ENCODE results near the gene RPL5. TPM values are rescaled to one million over a fixed set of nuclear protein-coding genes. Genes with fewer than 3 reads are reported as not detected.

RPL5 gene
- total RNA-seq, 1 donor from 2014 or later = 787 TPM

- intact Hi-C loops (cut with micrococcal nuclease) = no loop called here
Observed at GRCh38 chr1:92854101-92854785, 22.4 kb downstream of the RPL5 start.

- intact Hi-C loops (cut with micrococcal nuclease) = no loop called here
Observed at GRCh38 chr1:92855236-92855635, 23.4 kb downstream of the RPL5 start.

- intact Hi-C loops (cut with micrococcal nuclease) = loop anchor here (2.0 kb wide), 1 partner anchor 25 kb away; the partner anchor contains the start of gene RPL5
Observed at GRCh38 chr1:92857817-92858216, 26.0 kb downstream of the RPL5 start.

- intact Hi-C loops (cut with micrococcal nuclease) = loop anchor here (1.0 to 2.0 kb wide), 3 partner anchors 26 to 136 kb away; partner anchors contain the start of gene RPL5
Observed at GRCh38 chr1:92858564-92859399, 26.9 kb downstream of the RPL5 start.

- intact Hi-C loops (cut with micrococcal nuclease) = loop anchor here (1.0 to 2.0 kb wide), 3 partner anchors 27 to 135 kb away; partner anchors contain the start of gene RPL5
Observed at GRCh38 chr1:92859400-92860039, 27.7 kb downstream of the RPL5 start.

- intact Hi-C loops (cut with micrococcal nuclease) = no loop called here
Observed at GRCh38 chr1:92862605-92863004, 30.8 kb downstream of the RPL5 start.

GRCh38 chr1:92864131-92864530 is 32.3 kb downstream of the RPL5 start:
- intact Hi-C loops (cut with micrococcal nuclease) = no loop called here

GRCh38 chr1:92870591-92870990 is 38.8 kb downstream of the RPL5 start:
- intact Hi-C loops (cut with micrococcal nuclease) = no loop called here

GRCh38 chr1:92872719-92873118 is 40.9 kb downstream of the RPL5 start:
- intact Hi-C loops (cut with micrococcal nuclease) = no loop called here

- intact Hi-C loops (cut with micrococcal nuclease) = no loop called here
Observed at GRCh38 chr1:92874987-92875386, 43.1 kb downstream of the RPL5 start.

- intact Hi-C loops (cut with micrococcal nuclease) = no loop called here
Observed at GRCh38 chr1:92876351-92876750, 44.5 kb downstream of the RPL5 start.

- intact Hi-C loops (cut with micrococcal nuclease) = no loop called here
Observed at GRCh38 chr1:92877081-92877711, 45.4 kb downstream of the RPL5 start.

GRCh38 chr1:92877792-92878191 is 46.0 kb downstream of the RPL5 start:
- intact Hi-C loops (cut with micrococcal nuclease) = no loop called here

- intact Hi-C loops (cut with micrococcal nuclease) = no loop called here
Observed at GRCh38 chr1:92879316-92879968, 47.6 kb downstream of the RPL5 start.

- intact Hi-C loops (cut with micrococcal nuclease) = no loop called here
Observed at GRCh38 chr1:92881391-92881790, 49.6 kb downstream of the RPL5 start.

- intact Hi-C loops (cut with micrococcal nuclease) = no loop called here
Observed at GRCh38 chr1:92882819-92883218, 51.0 kb downstream of the RPL5 start.

- intact Hi-C loops (cut with micrococcal nuclease) = no loop called here
Observed at GRCh38 chr1:92883297-92883696, 51.5 kb downstream of the RPL5 start.

- intact Hi-C loops (cut with micrococcal nuclease) = no loop called here
Observed at GRCh38 chr1:92884195-92884594, 52.4 kb downstream of the RPL5 start.

GRCh38 chr1:92886886-92887419 is 55.1 kb downstream of the RPL5 start:
- intact Hi-C loops (cut with micrococcal nuclease) = no loop called here

- intact Hi-C loops (cut with micrococcal nuclease) = no loop called here
Observed at GRCh38 chr1:92887465-92887864, 55.6 kb downstream of the RPL5 start.

Measured in T-helper 2 cell treated with Interferon-gamma antibody and Interleukin-4, amounts not matched to agents 100 ng/mL and 5 ng/mL, for 36 hours (primary cell).